Kidney (tissue), 14 donors: ENCODE results near the gene PLEKHA6. TPM values are rescaled to one million over a fixed set of nuclear protein-coding genes. Genes with fewer than 3 reads are reported as not detected.

Source experiments
- DNase-seq, 5 donors: peaks; one replicate each; pipeline ENCODE4 v3.0.0-alpha.2; 2013 to 2020
- FAIRE-seq: peaks from 2 replicates; lab custom pipeline; 2012; peaks lifted over from hg19 to GRCh38; lab: Jason Lieb, UNC
- H3K27ac ChIP-seq, 2 donors: one replicate each; pipeline ENCODE4 v1.7.0; 2013; ENCODE audit warnings: low read depth in 2 of 2, low read length in 2 of 2, inconsistent platforms in 1 of 2
- H3K27me3 ChIP-seq: one replicate; pipeline ENCODE4 v1.7.1; 2013; ENCODE audit warnings: low read length, inconsistent platforms; ENCODE audit not compliant: control insufficient read depth, insufficient read depth
- H3K36me3 ChIP-seq, 3 donors: one replicate each; pipeline versions ENCODE4 v1.7.0 to v1.7.1; 2013; ENCODE audit warnings: low read length in 3 of 3, control low read depth in 1 of 3, inconsistent platforms in 1 of 3; ENCODE audit not compliant: insufficient read depth in 3 of 3, control insufficient read depth in 2 of 3
- H3K4me1 ChIP-seq, 3 donors: one replicate each; pipeline versions ENCODE4 v1.7.0 to v1.7.1; 2013; ENCODE audit warnings: low read length in 3 of 3, inconsistent platforms in 1 of 3, low read depth in 1 of 3; ENCODE audit not compliant: control insufficient read depth in 2 of 3, insufficient read depth in 2 of 3
- H3K4me3 ChIP-seq, 3 donors: one replicate each; pipeline versions ENCODE4 v1.7.0 to v1.8.1; 2013; ENCODE audit warnings: low read length in 3 of 3, control low read depth in 1 of 3, inconsistent platforms in 1 of 3
- H3K9ac ChIP-seq, 3 donors: one replicate each; pipeline versions ENCODE4 v1.7.0 to v1.7.1; 2013; ENCODE audit warnings: low read length in 3 of 3, control low read depth in 1 of 3, inconsistent platforms in 1 of 3
- H3K9me3 ChIP-seq, 3 donors: one replicate each; pipeline versions ENCODE4 v1.7.0 to v1.7.1; 2013; ENCODE audit warnings: low read length in 3 of 3, control low read depth in 1 of 3, inconsistent platforms in 1 of 3; ENCODE audit not compliant: control insufficient read depth in 2 of 3, insufficient read depth in 1 of 3
- intact Hi-C: fragments of 100-400 bp; cut with DNase I; formaldehyde crosslinking; loops from one replicate; pipeline ENCODE4 v1.11.1; 2022
- polyA plus RNA-seq: library from polyadenylated mRNA; stranded (reverse); fragments of 350-450 nt; fragmentation: Illumina TruSeq; extraction: RNeasy Lipid Tissue Mini Kit (QIAGEN cat#74804); gene quantifications from one replicate; pipeline ENCODE4 v1.2.3, GENCODE V29; 2014; ENCODE audit warnings: low read depth, low replicate concordance; ENCODE audit not compliant: insufficient read depth
- total RNA-seq: library from RNA; stranded (reverse); fragmentation: NEBNext Ultra II Directional; extraction: Animal tissue kit (Norgen Biotek cat#: 25700); gene quantifications from one replicate; pipeline ENCODE4 v1.2.1, GENCODE V29; 2021
- TF ChIP-seq, protein P1 (sequence below): IDR thresholded peaks from 3 replicates; pipeline ENCODE4 v1.5.1; 2012; ENCODE audit warnings: mild to moderate bottlenecking, moderate library complexity, borderline replicate concordance; ENCODE audit not compliant: insufficient read depth; ENCODE audit errors: extremely low read depth
- donor health status: control.
- donor health status: control.
- donor health status: control.
- donor health status: control.
- donor health status: control.
- donor health status: DM: yes; HTN: yes; CAD: no.
- donor health status: Normal renal cell carcinoma (clear cell type).

Gene PLEKHA6
- total and polyA plus RNA-seq, 2 donors from 2014 or later = 17.5 to 65.1 TPM

DNA sequence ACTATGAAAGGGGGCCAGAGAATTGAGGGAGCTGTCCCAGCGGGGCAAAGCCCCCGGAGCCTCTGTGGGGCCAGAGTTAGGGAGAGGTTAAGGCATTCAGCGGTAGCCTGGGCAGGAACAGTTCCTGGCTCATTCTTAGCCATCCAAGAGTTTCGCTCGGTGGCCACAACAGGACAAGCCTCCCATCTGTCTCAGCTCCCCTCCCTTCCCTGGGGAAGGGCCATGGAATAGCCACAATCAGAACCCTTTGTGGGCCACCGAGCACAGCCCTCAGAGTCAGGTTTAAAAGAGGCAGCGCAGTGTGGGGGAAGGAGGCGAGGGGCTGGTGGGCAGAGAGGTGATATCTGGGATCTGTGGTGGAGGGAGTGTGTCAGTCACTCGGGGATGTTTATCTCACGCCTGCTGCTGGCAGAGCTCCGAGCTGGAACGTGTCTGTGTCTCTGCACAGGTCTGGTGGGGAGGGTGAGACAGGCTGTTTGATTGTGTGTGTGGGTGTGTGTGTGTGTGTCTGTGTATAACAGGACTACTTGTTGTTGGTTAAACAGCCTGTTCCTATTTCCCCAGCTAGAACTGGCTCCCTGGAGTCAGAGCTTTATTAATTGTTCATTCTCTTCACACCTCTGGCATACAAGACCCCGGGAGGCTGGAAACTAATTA lies 96.3 kb downstream of the PLEKHA6 start:
- Histone ChIP-seq H3K27me3 (no peaks in the 10 kb centered on the region), H3K9me3 (no peaks in the 10 kb centered on the region), H3K27ac (peak overlapping the region; percentile 25 to 61), H3K4me1 (peaks cover 5 to 58% (median 53%) of the 10 kb centered on the region in 3 donors), H3K9ac (peak overlapping the region in 1 of 3 donors; percentile 10), H3K36me3 (peaks cover 5 to 36% (median 28%) of the 10 kb centered on the region in 3 donors), H3K4me3 (no peak overlapping the region)
- intact Hi-C loops = no loop called here
- peak; percentile 51 to 74 (median 69) for DNase-seq
- TF ChIP-seq, protein P1, sequence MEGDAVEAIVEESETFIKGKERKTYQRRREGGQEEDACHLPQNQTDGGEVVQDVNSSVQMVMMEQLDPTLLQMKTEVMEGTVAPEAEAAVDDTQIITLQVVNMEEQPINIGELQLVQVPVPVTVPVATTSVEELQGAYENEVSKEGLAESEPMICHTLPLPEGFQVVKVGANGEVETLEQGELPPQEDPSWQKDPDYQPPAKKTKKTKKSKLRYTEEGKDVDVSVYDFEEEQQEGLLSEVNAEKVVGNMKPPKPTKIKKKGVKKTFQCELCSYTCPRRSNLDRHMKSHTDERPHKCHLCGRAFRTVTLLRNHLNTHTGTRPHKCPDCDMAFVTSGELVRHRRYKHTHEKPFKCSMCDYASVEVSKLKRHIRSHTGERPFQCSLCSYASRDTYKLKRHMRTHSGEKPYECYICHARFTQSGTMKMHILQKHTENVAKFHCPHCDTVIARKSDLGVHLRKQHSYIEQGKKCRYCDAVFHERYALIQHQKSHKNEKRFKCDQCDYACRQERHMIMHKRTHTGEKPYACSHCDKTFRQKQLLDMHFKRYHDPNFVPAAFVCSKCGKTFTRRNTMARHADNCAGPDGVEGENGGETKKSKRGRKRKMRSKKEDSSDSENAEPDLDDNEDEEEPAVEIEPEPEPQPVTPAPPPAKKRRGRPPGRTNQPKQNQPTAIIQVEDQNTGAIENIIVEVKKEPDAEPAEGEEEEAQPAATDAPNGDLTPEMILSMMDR = no peak
- FAIRE-seq = no peak

DNA sequence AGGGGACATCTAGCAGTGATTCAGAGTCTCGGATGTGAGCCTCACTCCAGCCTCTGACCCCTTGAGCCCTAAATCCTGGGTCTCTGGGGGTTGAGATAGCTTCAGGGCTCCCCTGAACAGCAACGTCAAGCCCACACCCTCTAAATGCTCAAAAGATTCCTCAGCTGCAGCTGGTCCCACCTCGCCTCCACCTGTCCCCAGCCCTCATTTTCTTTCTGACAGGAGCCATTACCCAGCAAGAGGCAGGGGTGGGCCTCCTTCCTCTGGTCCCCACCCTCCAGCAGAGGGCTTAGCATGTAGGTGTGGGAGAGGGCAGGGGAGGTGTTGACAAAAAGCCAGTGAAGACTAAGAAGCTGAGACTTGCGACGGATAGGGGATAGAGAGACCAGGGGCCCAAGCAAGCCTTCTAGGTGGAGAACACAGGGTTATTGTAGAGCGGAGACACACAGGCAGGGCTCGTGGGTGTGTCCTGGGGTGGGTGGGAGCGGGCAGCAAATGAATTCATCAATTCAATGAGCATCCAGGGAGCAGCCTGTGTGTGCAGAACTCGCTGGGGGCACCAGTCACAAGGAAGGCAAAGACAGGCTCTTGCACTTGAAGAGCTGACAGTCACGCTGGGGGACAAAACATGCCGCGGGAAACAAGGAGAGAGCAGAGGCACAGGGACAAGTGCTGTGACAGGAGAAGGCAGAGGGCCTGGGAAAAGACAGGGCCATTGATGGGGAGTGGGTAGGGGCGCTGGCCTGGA lies 97.0 kb downstream of the PLEKHA6 start:
- Histone ChIP-seq H3K9ac (no peak overlapping the region), H3K27me3 (no peaks in the 10 kb centered on the region), H3K27ac (peak overlapping the region in 1 of 2 donors; percentile 61), H3K4me1 (peaks cover 5 to 53% (median 51%) of the 10 kb centered on the region in 3 donors), H3K9me3 (no peaks in the 10 kb centered on the region), H3K4me3 (no peak overlapping the region), H3K36me3 (peaks cover 5 to 39% (median 28%) of the 10 kb centered on the region in 3 donors)
- peak in 1 of 5 donors; percentile 39 for DNase-seq
- FAIRE-seq = no peak
- TF ChIP-seq, protein P1 = no peak
- intact Hi-C loops = no loop called here

DNA sequence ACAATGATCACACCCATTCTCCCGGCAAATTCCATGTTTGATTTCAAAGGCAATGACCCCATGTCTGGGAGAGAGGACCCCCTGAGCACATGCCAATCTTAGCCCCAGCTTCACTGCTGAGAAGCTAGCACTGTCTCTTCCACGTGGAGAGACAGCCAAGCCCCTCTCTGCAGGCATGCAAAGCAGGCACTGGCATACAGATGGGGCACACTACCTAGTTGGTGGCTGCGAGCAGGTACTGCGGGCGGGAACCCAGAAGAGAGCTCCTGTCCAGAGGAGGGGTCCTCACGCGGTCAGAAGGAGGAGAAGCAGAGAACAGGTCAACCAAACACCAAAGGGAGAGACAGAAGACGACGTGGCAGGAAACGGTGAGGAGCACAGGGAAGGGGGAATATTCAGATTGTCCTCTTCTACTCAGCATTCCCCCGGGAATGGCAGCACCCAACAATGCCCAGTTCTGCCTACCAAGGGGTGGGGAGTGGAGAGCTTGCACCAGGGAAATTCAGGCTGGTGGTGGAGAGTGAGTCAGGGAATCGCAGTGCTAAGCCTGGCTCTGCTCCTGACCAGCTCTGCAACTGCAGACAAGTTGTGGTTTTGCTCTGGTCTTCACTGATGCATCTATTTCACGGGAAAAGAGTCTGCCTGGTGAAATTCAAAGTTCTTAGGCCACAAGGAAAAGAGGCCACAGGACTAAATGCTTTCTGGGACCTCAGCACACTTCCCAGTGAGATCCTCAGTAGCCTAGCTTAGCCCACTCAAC lies 97.8 kb downstream of the PLEKHA6 start:
- Histone ChIP-seq H3K27me3 (no peaks in the 10 kb centered on the region), H3K4me3 (no peak overlapping the region), H3K27ac (no peak overlapping the region), H3K36me3 (peaks cover 4 to 47% (median 22%) of the 10 kb centered on the region in 3 donors), H3K9me3 (no peaks in the 10 kb centered on the region), H3K9ac (no peak overlapping the region), H3K4me1 (peaks cover 2 to 45% (median 44%) of the 10 kb centered on the region in 3 donors)
- DNase-seq (peak in 1 of 5 donors; percentile 29), FAIRE-seq (no peak)
- TF ChIP-seq, protein P1 = no peak
- intact Hi-C loops = no loop called here
